GM21381 (cell line): ENCODE measurements around the gene ENTPD6.

Experiments used
- ATAC-seq: cut with Tn5 transposase; IDR thresholded peaks from one replicate; pipeline ENCODE4 v1.9.1; 2021; ENCODE audit warnings: mild to moderate bottlenecking, moderate library complexity; ENCODE audit not compliant: unreplicated experiment

The ENTPD6 gene

DNA sequence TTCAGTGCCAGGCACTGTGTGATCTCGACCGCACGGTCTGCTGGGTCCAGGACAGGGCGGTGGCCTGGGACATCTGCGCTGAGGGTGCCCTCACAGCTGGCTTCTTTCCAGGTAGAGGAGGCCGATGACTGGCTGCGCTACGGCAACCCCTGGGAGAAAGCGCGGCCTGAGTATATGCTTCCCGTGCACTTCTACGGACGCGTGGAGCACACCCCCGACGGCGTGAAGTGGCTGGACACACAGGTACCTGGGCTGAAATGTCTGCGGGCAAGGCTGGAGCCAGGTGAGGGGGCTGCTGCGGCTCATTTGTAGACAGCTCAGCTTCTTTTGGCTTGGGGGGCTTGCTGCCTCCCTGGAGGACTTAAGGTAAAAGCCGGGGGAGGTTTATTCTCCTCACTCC lies 79.0 kb downstream of the ENTPD6 start:
- ATAC-seq = no peak

GRCh38 chr20:25274891-25275812 lies 79.6 kb downstream of the ENTPD6 start:
- ATAC-seq = no peak

DNA sequence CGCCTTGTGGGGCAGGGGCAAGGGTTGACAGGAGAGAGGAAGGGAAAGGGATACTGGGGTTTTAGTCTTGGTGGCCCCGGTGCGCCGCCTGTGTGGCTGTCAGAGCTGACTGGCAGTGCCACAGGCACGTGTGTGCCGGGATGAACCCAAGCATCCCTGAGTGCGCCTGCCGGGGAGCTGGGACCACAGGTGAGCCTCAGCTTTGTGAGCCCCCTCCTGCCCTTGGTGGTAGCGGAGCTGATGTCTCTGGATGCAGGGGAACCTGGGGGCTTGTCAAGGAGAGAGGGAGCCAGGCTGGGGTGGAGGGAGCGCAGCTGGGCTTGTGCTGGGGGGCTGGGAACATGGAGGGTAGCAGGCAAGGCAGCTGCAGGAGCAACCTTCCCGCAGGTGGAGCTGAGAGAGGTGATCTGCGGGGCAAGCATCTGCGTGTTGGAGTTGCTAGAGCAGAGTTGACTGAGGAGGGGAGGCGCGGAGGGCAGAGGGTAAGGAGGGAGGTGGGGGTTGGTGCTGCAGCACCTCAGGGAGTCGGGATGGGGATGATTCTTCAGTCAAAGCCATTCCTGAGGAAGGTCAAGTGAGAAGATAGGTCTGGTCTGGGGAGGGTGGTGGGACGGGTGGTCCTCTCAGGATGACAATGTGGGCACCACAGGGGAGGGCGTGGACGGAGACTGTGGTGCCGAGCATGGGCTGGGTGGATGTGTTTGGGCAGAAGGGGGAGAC lies 80.5 kb downstream of the ENTPD6 start:
- no peak for ATAC-seq
